ENCODE data around the gene TMPRSS3. TPM values are rescaled to one million over a fixed set of nuclear protein-coding genes. Genes with fewer than 3 reads are reported as not detected.

Gene TMPRSS3
- polyA plus RNA-seq, 1 experiment = not detected

DNA sequence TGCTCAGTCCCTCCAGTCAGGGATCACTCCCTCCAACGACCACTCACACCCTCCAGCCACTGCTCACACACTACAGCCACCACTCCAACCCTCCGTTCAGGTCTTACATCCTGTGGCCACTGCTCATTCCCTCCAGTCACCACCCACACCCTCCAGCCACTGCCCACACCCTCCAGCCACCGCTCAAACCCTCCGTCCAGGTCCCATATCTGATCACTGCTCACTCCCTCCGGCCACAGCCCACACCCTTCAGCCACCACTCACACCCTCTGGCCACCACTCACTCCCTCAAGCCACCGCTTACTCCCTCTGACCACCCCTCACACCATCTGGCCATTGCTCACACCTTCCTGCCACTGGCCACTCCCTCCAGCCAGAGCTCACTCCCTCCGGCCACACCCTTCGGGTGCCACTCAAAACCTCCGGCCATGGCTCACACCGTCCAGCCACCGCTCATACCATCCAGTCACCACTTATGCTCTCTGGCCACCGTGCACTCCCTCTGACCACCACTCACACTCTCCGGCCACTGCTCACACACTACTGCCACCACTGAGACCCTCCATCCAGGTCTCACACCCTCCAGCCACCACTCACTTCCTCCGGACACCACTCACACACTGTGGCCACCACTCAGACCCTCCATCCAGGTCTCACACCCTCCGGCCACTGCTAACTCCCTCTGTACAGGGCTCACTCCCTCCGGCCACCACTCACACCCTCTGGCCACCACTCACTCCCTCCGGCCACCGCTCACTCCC is 24.8 kb downstream of the TMPRSS3 start:
- H3K9me3 ChIP-seq (ENCODE audit: control insufficient read depth, insufficient read depth, low read length) = no peaks in the 10 kb centered on the region
- H3K27me3 ChIP-seq (ENCODE audit: control insufficient read depth, insufficient read depth, low read length) = no peaks in the 10 kb centered on the region
- ChIA-PET CTCF (no interaction called here), POLR2A (no interaction called here)
- no peak overlapping the region for H3K4me3 ChIP-seq (ENCODE audit: low read depth, low read length)
- DNase-seq (ENCODE audit: low read depth, low spot score) = no peak
- H3K27ac ChIP-seq (ENCODE audit: low read depth, low read length) = no peak overlapping the region
- TF ChIP-seq, protein P1, sequence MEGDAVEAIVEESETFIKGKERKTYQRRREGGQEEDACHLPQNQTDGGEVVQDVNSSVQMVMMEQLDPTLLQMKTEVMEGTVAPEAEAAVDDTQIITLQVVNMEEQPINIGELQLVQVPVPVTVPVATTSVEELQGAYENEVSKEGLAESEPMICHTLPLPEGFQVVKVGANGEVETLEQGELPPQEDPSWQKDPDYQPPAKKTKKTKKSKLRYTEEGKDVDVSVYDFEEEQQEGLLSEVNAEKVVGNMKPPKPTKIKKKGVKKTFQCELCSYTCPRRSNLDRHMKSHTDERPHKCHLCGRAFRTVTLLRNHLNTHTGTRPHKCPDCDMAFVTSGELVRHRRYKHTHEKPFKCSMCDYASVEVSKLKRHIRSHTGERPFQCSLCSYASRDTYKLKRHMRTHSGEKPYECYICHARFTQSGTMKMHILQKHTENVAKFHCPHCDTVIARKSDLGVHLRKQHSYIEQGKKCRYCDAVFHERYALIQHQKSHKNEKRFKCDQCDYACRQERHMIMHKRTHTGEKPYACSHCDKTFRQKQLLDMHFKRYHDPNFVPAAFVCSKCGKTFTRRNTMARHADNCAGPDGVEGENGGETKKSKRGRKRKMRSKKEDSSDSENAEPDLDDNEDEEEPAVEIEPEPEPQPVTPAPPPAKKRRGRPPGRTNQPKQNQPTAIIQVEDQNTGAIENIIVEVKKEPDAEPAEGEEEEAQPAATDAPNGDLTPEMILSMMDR (IDR thresholded peaks at IDR 0.05; ENCODE audit: low read depth, low read length) = no peak

DNA sequence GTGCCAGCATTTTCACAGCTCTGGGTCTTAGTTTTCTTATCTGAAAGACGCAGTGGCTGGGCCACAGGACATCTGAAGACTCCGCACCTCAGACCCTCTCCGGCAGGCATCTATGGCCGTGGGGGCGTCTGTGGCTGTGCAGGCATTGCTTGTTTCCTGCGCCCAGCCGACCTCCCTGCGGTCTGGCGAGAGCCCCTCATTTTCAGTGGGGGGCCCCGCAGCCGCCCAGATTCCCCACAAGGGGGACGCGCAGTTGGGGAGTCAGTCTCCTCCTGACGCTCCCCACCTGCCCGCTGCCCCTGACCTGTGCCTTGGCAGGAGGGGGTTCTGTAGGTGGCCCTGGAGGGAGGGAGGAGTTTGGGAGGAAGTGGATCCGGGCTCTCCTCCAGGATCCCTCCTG is 26.0 kb downstream of the TMPRSS3 start:
- CTCF ChIA-PET = no interaction called here
- DNase-seq (ENCODE audit: low read depth, low spot score) = no peak
- Histone ChIP-seq H3K4me3 (ENCODE audit: low read depth, low read length) (no peak overlapping the region), H3K27me3 (ENCODE audit: control insufficient read depth, insufficient read depth, low read length) (no peaks in the 10 kb centered on the region), H3K27ac (ENCODE audit: low read depth, low read length) (no peak overlapping the region), H3K9me3 (ENCODE audit: control insufficient read depth, insufficient read depth, low read length) (no peaks in the 10 kb centered on the region; the same call in 1 of the 2 replicates)
- TF ChIP-seq, protein P1 (IDR thresholded peaks at IDR 0.05; ENCODE audit: low read depth, low read length) = no peak
- POLR2A ChIA-PET = no interaction called here

- no peaks in the 10 kb centered on the region for H3K27me3 ChIP-seq (ENCODE audit: control insufficient read depth, insufficient read depth, low read length)
- ChIA-PET CTCF (no interaction called here), POLR2A (no interaction called here)
- no peak overlapping the region for H3K4me3 ChIP-seq (ENCODE audit: low read depth, low read length)
- no peaks in the 10 kb centered on the region; the same call in 1 of the 2 replicates for H3K9me3 ChIP-seq (ENCODE audit: control insufficient read depth, insufficient read depth, low read length)
- TF ChIP-seq, protein P1 (IDR thresholded peaks at IDR 0.05; ENCODE audit: low read depth, low read length) = no peak
- no peak overlapping the region for H3K27ac ChIP-seq (ENCODE audit: low read depth, low read length)
- no peak for DNase-seq (ENCODE audit: low read depth, low spot score)
Measured at GRCh38 chr21:42367367-42368165, 28.3 kb downstream of the TMPRSS3 start.

DNA sequence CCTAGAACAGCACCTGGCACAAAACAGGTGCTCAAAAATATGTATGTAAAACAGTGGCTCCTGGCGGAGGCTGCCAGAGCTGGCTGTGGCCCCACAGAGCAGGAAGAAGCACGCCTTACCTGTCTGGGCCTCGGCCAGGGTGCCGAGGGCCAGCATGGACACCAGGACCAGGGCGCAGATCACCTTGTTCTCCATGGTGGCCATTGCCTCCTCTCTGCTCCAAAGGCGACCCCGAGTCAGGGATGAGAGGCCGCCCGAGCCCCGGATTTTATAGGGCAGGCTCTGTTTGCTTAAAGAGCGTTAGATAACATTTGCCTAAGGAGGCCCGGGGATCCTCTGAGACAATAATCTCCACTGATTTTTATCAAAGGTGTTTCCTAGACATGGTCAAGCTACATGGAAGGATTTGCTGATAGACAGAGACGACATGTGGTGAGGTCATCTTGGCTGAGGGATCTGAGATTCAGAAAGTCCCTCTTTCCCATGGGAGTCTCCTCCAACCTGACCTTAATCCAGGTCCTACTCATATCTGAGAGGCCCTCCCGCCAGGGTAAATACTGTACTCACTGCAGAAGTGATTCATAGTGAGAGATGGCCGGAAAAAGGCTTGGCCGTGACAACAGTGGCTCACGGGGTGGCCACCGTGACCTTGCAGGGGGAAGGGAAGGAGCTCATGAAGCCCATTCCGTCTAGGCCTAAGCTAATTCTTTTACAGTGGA is 29.4 kb downstream of the TMPRSS3 start, which contains the start of gene TFF1:
TFF1 (minus strand) TSS at position 244 of the 719 bp plus-strand sequence; CDS start at position 204, 40 bp downstream.
- POLR2A ChIA-PET = no interaction called here
- Histone ChIP-seq H3K4me3 (ENCODE audit: low read depth, low read length) (no peak within 1 kb of the TSS), H3K9me3 (ENCODE audit: control insufficient read depth, insufficient read depth, low read length) (no peaks in the 10 kb centered on the region; the same call in 1 of the 2 replicates), H3K27ac (ENCODE audit: low read depth, low read length) (no peak within 1 kb of the TSS), H3K27me3 (ENCODE audit: control insufficient read depth, insufficient read depth, low read length) (no peaks in the 10 kb centered on the region)
- TF ChIP-seq, protein P1 (IDR thresholded peaks at IDR 0.05; ENCODE audit: low read depth, low read length) = no peak
- CTCF ChIA-PET = no interaction called here
- no peak for DNase-seq (ENCODE audit: low read depth, low spot score)
